Lower lobe of right lung (tissue), 2 donors: ENCODE data around the gene IMP4. TPM values are rescaled to one million over a fixed set of nuclear protein-coding genes. Genes with fewer than 3 reads are reported as not detected.

Experiments used
- ATAC-seq, 2 donors: fragments of 200-7000 bp; cut with Tn5 transposase; one replicate each; pipeline ENCODE4 v1.9.1; 2020 to 2022; ENCODE audit warnings: mild to moderate bottlenecking in 2 of 2, moderate library complexity in 2 of 2
- DNase-seq: peaks from one replicate; pipeline ENCODE4 v3.0.0-alpha.2; 2020
- H3K27ac ChIP-seq: fragments of 200-600 bp; one replicate; pipeline ENCODE4 v1.8.0; 2022
- H3K27me3 ChIP-seq: fragments of 200-600 bp; one replicate; pipeline ENCODE4 v1.8.0; 2022; ENCODE audit warnings: low read depth
- H3K36me3 ChIP-seq: fragments of 200-600 bp; one replicate; pipeline ENCODE4 v1.8.0; 2022; ENCODE audit warnings: mild to moderate bottlenecking
- H3K4me1 ChIP-seq: fragments of 200-600 bp; one replicate; pipeline ENCODE4 v1.8.0; 2022
- H3K4me3 ChIP-seq: fragments of 200-600 bp; one replicate; pipeline ENCODE4 v1.8.0; 2022; ENCODE audit warnings: mild to moderate bottlenecking
- H3K9me3 ChIP-seq: fragments of 200-600 bp; one replicate; pipeline ENCODE4 v1.8.0; 2022
- CTCF ChIP-seq: fragments of 200-600 bp; IDR thresholded peaks from one replicate; pipeline ENCODE4 v1.8.0; 2022; ENCODE audit warnings: antibody characterized with exemption, mild to moderate bottlenecking
- intact Hi-C: fragments of 100-400 bp; cut with DNase I; formaldehyde crosslinking; loops from one replicate; pipeline ENCODE4 v1.11.0; 2022
- total RNA-seq: library from RNA; stranded (reverse); fragmentation: NEBNext Ultra II Directional; extraction: Animal tissue kit (Norgen Biotek cat#: 25700); gene quantifications from one replicate; pipeline ENCODE4 v1.2.1, GENCODE V29; 2021
- donor health status: DM: no; HTN: yes; CAD: no; lungs with severe emphysema.

Gene IMP4
- total RNA-seq, 1 donor from 2014 or later: 55.9 TPM

GRCh38 chr2:130338793-130339345 is 3.8 kb upstream of the IMP4 start:
- ATAC-seq (no peak), DNase-seq (no peak)
- Histone ChIP-seq H3K36me3 (peaks cover 22% of the 10 kb centered on the region), H3K4me3 (no peak overlapping the region), H3K27ac (no peak overlapping the region), H3K9me3 (no peaks in the 10 kb centered on the region), H3K4me1 (peaks cover 22% of the 10 kb centered on the region), H3K27me3 (no peaks in the 10 kb centered on the region)
- intact Hi-C loops: no loop called here
- TF ChIP-seq CTCF: no peak

- intact Hi-C loops: no loop called here
- ATAC-seq (no peak), DNase-seq (no peak)
- no peak for TF ChIP-seq CTCF
- Histone ChIP-seq H3K27me3 (no peaks in the 10 kb centered on the region), H3K36me3 (peaks cover 30% of the 10 kb centered on the region), H3K9me3 (no peaks in the 10 kb centered on the region), H3K27ac (no peak overlapping the region), H3K4me3 (no peak overlapping the region), H3K4me1 (peaks cover 27% of the 10 kb centered on the region)
Measured at GRCh38 chr2:130339885-130340745, 2.6 kb upstream of the IMP4 start.

- peaks cover 27% of the 10 kb centered on the region for H3K4me1 ChIP-seq
- no peaks in the 10 kb centered on the region for H3K9me3 ChIP-seq
- peak overlapping the region; percentile 69 for H3K4me3 ChIP-seq
- DNase-seq (no peak), ATAC-seq (peak in 1 of 2 donors; percentile 3)
- TF ChIP-seq CTCF: no peak
- no peaks in the 10 kb centered on the region for H3K27me3 ChIP-seq
- H3K27ac ChIP-seq: peak overlapping the region; percentile 92
- intact Hi-C loops: no loop called here
- peaks cover 45% of the 10 kb centered on the region for H3K36me3 ChIP-seq
Measured at GRCh38 chr2:130341562-130342019, 1.1 kb upstream of the IMP4 start.

- Histone ChIP-seq H3K27me3 (no peaks in the 10 kb centered on the region), H3K9me3 (no peaks in the 10 kb centered on the region), H3K4me1 (peaks cover 27% of the 10 kb centered on the region), H3K4me3 (peak overlapping the region; percentile 69), H3K27ac (peak overlapping the region; percentile 92), H3K36me3 (peaks cover 50% of the 10 kb centered on the region)
- TF ChIP-seq CTCF: no peak
- intact Hi-C loops: no loop called here
- DNase-seq: peak; percentile 92
- peak; percentile 92 to 94 for ATAC-seq
Measured at GRCh38 chr2:130342020-130342532, 621 bp upstream of the IMP4 start.

- Histone ChIP-seq H3K4me1 (peaks cover 27% of the 10 kb centered on the region), H3K27ac (no peak overlapping the region), H3K9me3 (no peaks in the 10 kb centered on the region), H3K36me3 (peaks cover 53% of the 10 kb centered on the region), H3K27me3 (no peaks in the 10 kb centered on the region), H3K4me3 (no peak overlapping the region)
- TF ChIP-seq CTCF: no peak
- intact Hi-C loops: no loop called here
- DNase-seq (no peak), ATAC-seq (no peak)
Measured at GRCh38 chr2:130344578-130344977, 1.9 kb downstream of the IMP4 start.
